Measurements from ENCODE around the gene TRMT2B. TPM values are rescaled to one million over a fixed set of nuclear protein-coding genes. Genes with fewer than 3 reads are reported as not detected.

Gene TRMT2B
- total RNA-seq, 1 experiment from 2014 or later = 13.7 TPM

- H3K27me3 Mint-ChIP-seq (ENCODE audit: low read depth) = peaks cover 10% of the 10 kb centered on the region
- Histone ChIP-seq H3K27me3 (ENCODE audit: insufficient read depth, low read length) (no peaks in the 10 kb centered on the region; the same call in 1 of the 2 replicates), H2BK12ac (ENCODE audit: insufficient read length, low read depth, low read length) (no peak overlapping the region), H3K23ac (ENCODE audit: insufficient read length, low read depth, low read length) (no peak overlapping the region), H3K9me3 (ENCODE audit: control insufficient read depth, low read depth, low read length) (peaks cover 29% of the 10 kb centered on the region), H2BK5ac (ENCODE audit: insufficient read length, low read length) (no peak overlapping the region), H2AK5ac (ENCODE audit: insufficient read length, low read length) (no peak overlapping the region), H3K79me1 (ENCODE audit: insufficient read depth, low read depth, low read length, poor library complexity, severe bottlenecking) (no peaks in the 10 kb centered on the region), H3K14ac (ENCODE audit: insufficient read depth, low read length) (no peak overlapping the region), H4K20me1 (ENCODE audit: control insufficient read depth, insufficient read depth, insufficient read length) (no peaks in the 10 kb centered on the region), H3K18ac (ENCODE audit: insufficient read length, low read depth, low read length) (no peak overlapping the region), H3K56ac (ENCODE audit: insufficient read length, low read depth, low read length) (no peak overlapping the region), H3K4me1 (ENCODE audit: insufficient read depth, low read length) (no peaks in the 10 kb centered on the region), H3K4me2 (ENCODE audit: insufficient read depth, insufficient read length, low read length) (no peak overlapping the region), H4K91ac (ENCODE audit: insufficient read length, low read depth, low read length) (no peak overlapping the region), H2BK20ac (ENCODE audit: low read depth, low read length, poor library complexity, severe bottlenecking) (no peak overlapping the region), H3T11ph (ENCODE audit: low read length) (no peak overlapping the region), H4K8ac (replicated peaks; ENCODE audit: insufficient read length, low read depth, low read length) (no peak overlapping the region), H2BK120ac (ENCODE audit: low read depth, low read length, poor library complexity, severe bottlenecking) (no peak overlapping the region), H2BK15ac (ENCODE audit: low read depth, low read length) (no peak overlapping the region), H3K4ac (ENCODE audit: low read depth, low read length) (no peak overlapping the region), H2AFZ (ENCODE audit: low read length) (no peak overlapping the region), H3K23me2 (ENCODE audit: insufficient read length, low read depth, low read length, poor library complexity, severe bottlenecking) (peaks cover 9% of the 10 kb centered on the region), H3K79me2 (ENCODE audit: insufficient read depth, low read length) (no peaks in the 10 kb centered on the region), H3K9ac (ENCODE audit: extremely low read depth, insufficient read length, low read length) (no peak overlapping the region), H3K27ac (ENCODE audit: insufficient read length, low read depth, low read length) (no peak overlapping the region), H4K5ac (ENCODE audit: insufficient read length, low read depth, low read length) (no peak overlapping the region)
- peaks cover 52 to 54% of the 10 kb centered on the region in 2 experiments for H3K9me3 Mint-ChIP-seq
- peaks cover 14 to 17% of the 10 kb centered on the region in 2 experiments for H3K4me1 Mint-ChIP-seq
- H3K36me3 Mint-ChIP-seq (ENCODE audit: insufficient read depth in 1 of 3, low read depth in 3 of 3) = no peaks in the 10 kb centered on the region; a peak in 2 of 7 replicates
- no peak for TF ChIP-seq CTCF (conservative IDR thresholded peaks at IDR 0.05)
- no CpG with 5 or more reads among the region's 3 CpGs for WGBS (ENCODE audit: extremely low coverage, insufficient read length, low lambda C conversion rate)
- no peak for DNase-seq
- no peak overlapping the region for H3K4me3 Mint-ChIP-seq
- no peak overlapping the region for H3K27ac Mint-ChIP-seq
Observed at GRCh38 chrX:101081231-101081630, 29.3 kb upstream of the TRMT2B start.

All from H9 (cell line).